Common myeloid progenitor, CD34-positive (primary cell): ENCODE measurements around the gene TBC1D22A.

Source experiments
- CTCF ChIA-PET: fragments of 350-600 bp; sonication (Branson Sonifier 250); formaldehyde crosslinking; loops from one replicate; lab custom pipeline; 2021; ENCODE audit warnings: antibody characterized with exemption; lab: Charles Lee
- POLR2A ChIA-PET: fragments of 350-600 bp; sonication (Branson Sonifier 250); formaldehyde crosslinking; loops from one replicate; lab custom pipeline; 2021; ENCODE audit warnings: antibody characterized with exemption; lab: Charles Lee
- DNase-seq, 3 donors: peaks; one replicate each; pipeline versions ENCODE4 v3.0.0 to v3.0.0-alpha.2; 2013
- H3K27ac ChIP-seq, 2 experiments: 1 replicate in 1 of 2; 2 replicates in 1 of 2; pipeline ENCODE4 v1.7.0; 2013; ENCODE audit warnings: inconsistent platforms in 2 of 2, low read length in 2 of 2, mild to moderate bottlenecking in 2 of 2, low read depth in 1 of 2, moderate library complexity in 1 of 2; ENCODE audit not compliant: severe bottlenecking in 2 of 2, insufficient read depth in 1 of 2, poor library complexity in 1 of 2
- H3K27me3 ChIP-seq, 5 experiments: replicated peaks in 2 of 5; 1 replicate in 3 of 5; 2 replicates in 2 of 5; pipeline versions ENCODE4 v1.6.1 to v1.7.0; 2013; ENCODE audit warnings: low read length in 4 of 5, mild to moderate bottlenecking in 2 of 5, moderate library complexity in 2 of 5, inconsistent platforms in 1 of 5; ENCODE audit not compliant: insufficient read depth in 5 of 5, control insufficient read depth in 4 of 5
- H3K36me3 ChIP-seq, 4 experiments: 1 replicate in 2 of 4; 2 replicates in 2 of 4; pipeline versions ENCODE4 v1.6.1 to v1.7.0; 2013; ENCODE audit warnings: low read length in 3 of 4, control low read depth in 1 of 4, mild to moderate bottlenecking in 1 of 4; ENCODE audit not compliant: control insufficient read depth in 4 of 4, insufficient read depth in 4 of 4
- H3K4me1 ChIP-seq, 4 experiments: 1 replicate in 3 of 4; 2 replicates in 1 of 4; pipeline versions ENCODE4 v1.6.1 to v1.7.1; 2013; ENCODE audit warnings: low read length in 3 of 4, mild to moderate bottlenecking in 3 of 4, control low read depth in 1 of 4, inconsistent platforms in 1 of 4, moderate library complexity in 1 of 4; ENCODE audit not compliant: control insufficient read depth in 4 of 4, insufficient read depth in 4 of 4; ENCODE audit errors: control extremely low read depth in 1 of 4
- H3K4me3 ChIP-seq, 7 experiments: 1 replicate in 4 of 7; 2 replicates in 3 of 7; pipeline versions ENCODE4 v1.5.1 to v1.7.0; 2013; ENCODE audit warnings: mild to moderate bottlenecking in 7 of 7, low read length in 6 of 7, moderate library complexity in 6 of 7, inconsistent platforms in 2 of 7, low read depth in 2 of 7, control low read depth in 1 of 7; ENCODE audit not compliant: insufficient read depth in 4 of 7, control insufficient read depth in 1 of 7; ENCODE audit errors: extremely low read depth in 1 of 7
- H3K9me3 ChIP-seq, 5 experiments: 1 replicate in 4 of 5; 2 replicates in 1 of 5; pipeline versions ENCODE4 v1.6.1 to v1.7.1; 2013; ENCODE audit warnings: low read length in 4 of 5, mild to moderate bottlenecking in 2 of 5, inconsistent platforms in 1 of 5, low read depth in 1 of 5, moderate library complexity in 1 of 5; ENCODE audit not compliant: control insufficient read depth in 4 of 5, insufficient read depth in 2 of 5; ENCODE audit errors: control extremely low read depth in 1 of 5
- WGBS: methylation state at CpG from one replicate; pipeline ENCODE4 v1.1.5; 2013; ENCODE audit not compliant: insufficient coverage; 5-methylcytosine and 5-hydroxymethylcytosine counted together

TBC1D22A gene

GRCh38 chr22:47101321-47101885, 339.0 kb downstream of the TBC1D22A start:
- POLR2A ChIA-PET: no interaction called here
- WGBS: 99% methylated on average over 16 of the region's 16 CpGs
- Histone ChIP-seq H3K9me3 (peaks cover 0 to 2% (median 2%) of the 10 kb centered on the region in 5 experiments), H3K4me3 (no peak overlapping the region), H3K27ac (no peak overlapping the region), H3K27me3 (no peaks in the 10 kb centered on the region), H3K36me3 (peaks cover 0 to 3% (median 1%) of the 10 kb centered on the region in 4 experiments), H3K4me1 (no peaks in the 10 kb centered on the region)
- CTCF ChIA-PET: no interaction called here
- no peak for DNase-seq

- H3K4me1 ChIP-seq: no peaks in the 10 kb centered on the region
- DNase-seq: no peak
- no peaks in the 10 kb centered on the region for H3K27me3 ChIP-seq
- peaks cover 0 to 5% (median 2%) of the 10 kb centered on the region in 5 experiments for H3K9me3 ChIP-seq
- ChIA-PET POLR2A (no interaction called here), CTCF (no interaction called here)
- no peak overlapping the region for H3K4me3 ChIP-seq
- no peak overlapping the region for H3K27ac ChIP-seq
- H3K36me3 ChIP-seq: peaks cover 0 to 3% (median 1%) of the 10 kb centered on the region in 4 experiments
- 98% methylated on average over 6 of the region's 12 CpGs for WGBS
These were observed 339.6 kb downstream of the TBC1D22A start for GRCh38 chr22:47102081-47102480.

GRCh38 chr22:47102648-47103047, 340.2 kb downstream of the TBC1D22A start:
- POLR2A ChIA-PET: no interaction called here
- WGBS: 100% methylated on average over 1 of the region's 2 CpGs

GRCh38 chr22:47105085-47105484, 342.6 kb downstream of the TBC1D22A start:
- H3K9me3 ChIP-seq: peaks cover 0 to 8% (median 2%) of the 10 kb centered on the region in 5 experiments
- H3K27ac ChIP-seq: no peak overlapping the region
- CTCF ChIA-PET: no interaction called here
- 100% methylated on average over 1 of the region's 4 CpGs for WGBS
- H3K36me3 ChIP-seq: peaks cover 0 to 3% (median 1%) of the 10 kb centered on the region in 4 experiments
- POLR2A ChIA-PET: no interaction called here
- no peaks in the 10 kb centered on the region for H3K27me3 ChIP-seq
- H3K4me1 ChIP-seq: no peaks in the 10 kb centered on the region
- DNase-seq: no peak
- H3K4me3 ChIP-seq: no peak overlapping the region

More at GRCh38 chr22:47102648-47103047, 340.2 kb downstream of the TBC1D22A start:
- CTCF ChIA-PET: no interaction called here
- Histone ChIP-seq H3K4me1 (no peaks in the 10 kb centered on the region), H3K9me3 (peaks cover 0 to 5% (median 2%) of the 10 kb centered on the region in 5 experiments), H3K36me3 (peaks cover 0 to 3% (median 1%) of the 10 kb centered on the region in 4 experiments), H3K27ac (no peak overlapping the region), H3K27me3 (no peaks in the 10 kb centered on the region), H3K4me3 (no peak overlapping the region)
- no peak for DNase-seq

GRCh38 chr22:47106806-47107205, 344.4 kb downstream of the TBC1D22A start:
- no peak for DNase-seq
- CTCF ChIA-PET: no interaction called here
- no peaks in the 10 kb centered on the region for H3K27me3 ChIP-seq
- no peak overlapping the region for H3K27ac ChIP-seq
- no peaks in the 10 kb centered on the region for H3K4me1 ChIP-seq
- H3K4me3 ChIP-seq: no peak overlapping the region
- POLR2A ChIA-PET: interaction anchor here (0.6 kb wide), 1 partner anchor 526 kb away, joined by 6 read pairs; no protein-coding TSS in a partner anchor
- WGBS: 100% methylated on average over 3 of the region's 5 CpGs
- peaks cover 0 to 8% (median 0%) of the 10 kb centered on the region in 5 experiments for H3K9me3 ChIP-seq
- peaks cover 0 to 3% (median 1%) of the 10 kb centered on the region in 4 experiments for H3K36me3 ChIP-seq

GRCh38 chr22:47107431-47107830, 345.0 kb downstream of the TBC1D22A start:
- Histone ChIP-seq H3K27ac (no peak overlapping the region), H3K4me1 (no peaks in the 10 kb centered on the region), H3K4me3 (no peak overlapping the region), H3K27me3 (no peaks in the 10 kb centered on the region), H3K36me3 (peaks cover 0 to 8% (median 2%) of the 10 kb centered on the region in 4 experiments), H3K9me3 (peaks cover 0 to 8% (median 0%) of the 10 kb centered on the region in 5 experiments)
- WGBS: 83% methylated on average over 1 of the region's 2 CpGs
- CTCF ChIA-PET: interaction anchor here (1.0 kb wide), 1 partner anchor 25 kb away, joined by 3 read pairs; no protein-coding TSS in a partner anchor
- POLR2A ChIA-PET: interaction anchor here (0.6 kb wide), 1 partner anchor 525 kb away, joined by 6 read pairs; no protein-coding TSS in a partner anchor
- DNase-seq: no peak

- no peak overlapping the region for H3K27ac ChIP-seq
- POLR2A ChIA-PET: no interaction called here
These were observed 348.5 kb downstream of the TBC1D22A start for GRCh38 chr22:47110817-47111443.

More at GRCh38 chr22:47110817-47111443, 348.5 kb downstream of the TBC1D22A start:
- WGBS: 98% methylated on average over 17 of the region's 18 CpGs
- Histone ChIP-seq H3K4me3 (no peak overlapping the region), H3K36me3 (peaks cover 0 to 14% (median 7%) of the 10 kb centered on the region in 4 experiments), H3K27me3 (no peaks in the 10 kb centered on the region), H3K9me3 (peaks cover 0 to 8% (median 0%) of the 10 kb centered on the region in 5 experiments), H3K4me1 (no peaks in the 10 kb centered on the region)
- CTCF ChIA-PET: no interaction called here
- DNase-seq: no peak
